GM18873 (cell line): ENCODE measurements around the gene MECR.

ENCODE experiments used
- ATAC-seq: cut with Tn5 transposase; IDR thresholded peaks from one replicate; pipeline ENCODE4 v1.9.1; 2021; ENCODE audit warnings: mild to moderate bottlenecking, moderate library complexity, moderate number of reproducible peaks; ENCODE audit not compliant: unreplicated experiment, low FRiP score

MECR gene

GRCh38 chr1:29142714-29143113 lies 88.0 kb downstream of the MECR start:
- ATAC-seq = no peak
